GM19467 (cell line): ENCODE results near the gene FXYD4.
"Not testable (repeated sequence)": the region's sequence is repeated elsewhere in the genome, so short reads cannot be mapped to it uniquely, and the experiment has no call there.

Experiments used
- ATAC-seq: cut with Tn5 transposase; IDR thresholded peaks from one replicate; pipeline ENCODE4 v1.9.1; 2021; ENCODE audit warnings: mild to moderate bottlenecking, moderate library complexity; ENCODE audit not compliant: unreplicated experiment

FXYD4 gene

DNA sequence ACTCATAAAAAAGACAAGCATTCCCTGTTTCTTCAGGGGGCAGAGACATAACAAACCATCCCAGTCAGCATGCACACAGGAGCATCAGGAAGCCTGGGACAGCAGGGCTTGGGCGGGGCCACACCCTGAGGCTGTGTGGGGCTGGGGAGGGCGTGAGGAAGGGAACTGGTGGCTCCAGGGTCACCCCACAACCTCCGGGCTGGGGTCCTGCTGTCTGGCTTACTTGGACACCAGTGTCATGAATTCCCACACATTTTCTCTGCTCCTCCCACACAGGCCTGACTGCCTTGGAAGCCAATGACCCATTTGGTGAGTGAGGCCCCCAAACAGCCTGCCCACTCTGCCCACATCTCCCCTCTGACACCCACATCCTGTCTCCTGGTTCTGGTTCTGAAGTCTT lies 2.8 kb downstream of the FXYD4 start:
- ATAC-seq, result no peak

DNA sequence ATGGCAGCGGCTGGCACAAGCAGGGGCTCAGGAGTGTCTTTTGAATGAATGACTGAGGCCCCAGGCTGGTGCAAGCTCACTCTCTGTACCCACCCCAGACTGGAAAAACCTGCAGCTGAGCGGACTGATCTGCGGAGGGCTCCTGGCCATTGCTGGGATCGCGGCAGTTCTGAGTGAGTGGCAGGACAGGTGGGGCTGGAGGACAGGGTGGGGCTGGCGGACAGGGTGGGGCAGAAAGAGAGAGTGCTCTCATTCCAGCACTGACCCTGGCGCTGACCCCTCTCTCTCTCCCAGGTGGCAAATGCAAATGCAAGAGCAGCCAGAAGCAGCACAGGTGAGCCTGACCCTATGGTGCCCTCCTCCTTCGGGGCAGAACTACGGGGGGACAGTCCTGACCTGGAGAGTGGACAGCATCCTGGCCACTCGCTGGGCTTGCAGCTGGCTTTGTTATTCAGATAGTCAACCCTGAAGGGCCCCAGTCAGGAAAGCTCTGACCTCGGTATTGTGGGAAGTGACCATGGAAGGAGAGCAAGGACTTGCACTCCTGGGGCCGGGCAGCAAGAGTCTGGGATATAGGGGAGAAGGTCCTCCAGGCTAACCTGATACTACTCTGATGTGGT lies 4.1 kb downstream of the FXYD4 start:
- ATAC-seq, result no peak

DNA sequence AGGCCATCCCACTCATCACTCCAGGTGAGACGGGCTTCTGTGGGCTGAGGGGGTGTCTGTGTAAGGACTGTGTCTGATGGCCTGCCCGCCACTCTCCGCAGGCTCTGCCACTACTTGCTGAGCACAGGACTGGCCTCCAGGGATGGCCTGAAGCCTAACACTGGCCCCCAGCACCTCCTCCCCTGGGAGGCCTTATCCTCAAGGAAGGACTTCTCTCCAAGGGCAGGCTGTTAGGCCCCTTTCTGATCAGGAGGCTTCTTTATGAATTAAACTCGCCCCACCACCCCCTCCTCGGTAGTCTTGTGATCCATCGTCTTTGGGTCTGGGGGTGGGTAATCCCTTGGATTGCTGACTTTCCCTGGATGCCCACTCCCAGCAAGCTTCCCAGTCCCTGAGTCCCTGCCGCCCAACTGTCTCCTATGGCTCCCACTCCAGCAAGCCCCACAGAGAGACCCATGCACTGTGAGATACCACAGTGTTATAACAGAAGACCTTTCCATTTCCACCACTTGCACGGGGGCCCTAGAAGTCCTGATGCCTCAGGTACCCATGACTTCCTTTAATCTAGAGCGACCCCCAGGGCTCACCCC lies 4.7 kb downstream of the FXYD4 start:
- no peak for ATAC-seq

DNA sequence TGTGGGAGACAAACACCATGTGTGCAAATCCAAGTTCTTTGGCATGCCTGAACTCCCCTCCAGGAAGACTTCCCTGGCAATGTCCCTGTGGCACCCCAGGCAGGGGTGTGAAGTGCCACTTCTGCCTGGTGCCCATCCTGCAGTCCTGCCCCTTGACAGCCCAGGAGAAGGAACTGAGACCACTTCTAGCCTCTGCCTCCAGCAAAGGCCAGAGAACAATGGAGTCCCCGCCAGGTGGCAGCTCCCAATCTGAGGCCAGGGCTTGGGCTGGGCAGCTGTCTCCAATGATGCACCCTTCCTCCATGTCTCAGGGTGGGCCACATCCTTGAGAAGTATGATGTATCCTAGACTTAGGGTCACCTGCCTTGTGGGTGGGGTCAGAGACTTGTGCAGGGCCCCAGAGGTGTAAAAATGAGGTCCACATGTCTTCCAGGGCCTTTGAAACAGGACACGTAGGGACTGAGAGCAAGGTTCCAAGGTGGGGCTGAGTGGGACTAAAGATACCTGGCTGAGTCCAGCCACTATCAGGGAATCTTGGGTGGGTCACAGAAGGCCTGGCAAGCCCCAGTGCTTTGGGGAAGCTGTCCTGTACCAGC lies 5.5 kb downstream of the FXYD4 start:
- ATAC-seq, result no peak

DNA sequence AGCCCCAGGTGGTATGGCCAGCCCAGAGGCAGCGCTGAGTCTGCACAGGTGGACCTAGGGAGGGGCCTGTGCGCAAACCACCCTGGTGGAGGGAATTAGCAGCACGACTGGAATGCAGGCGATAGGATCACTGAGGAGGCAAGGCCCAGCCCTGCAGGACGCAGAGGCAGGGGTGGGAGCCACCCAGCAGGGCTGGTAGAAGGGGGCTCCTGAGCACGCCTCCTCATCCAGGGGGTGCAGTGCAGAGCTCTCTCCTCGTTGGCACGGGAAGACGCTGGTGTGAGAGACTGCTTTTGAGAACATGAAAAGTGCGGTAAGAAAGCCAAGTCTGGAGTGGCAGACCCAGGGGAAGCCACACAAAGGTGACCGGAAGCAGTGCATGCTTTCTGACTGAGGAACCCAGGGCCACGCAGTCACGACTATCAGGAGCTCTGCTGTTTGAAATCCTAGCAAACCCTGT lies 6.0 kb downstream of the FXYD4 start:
- no peak for ATAC-seq

DNA sequence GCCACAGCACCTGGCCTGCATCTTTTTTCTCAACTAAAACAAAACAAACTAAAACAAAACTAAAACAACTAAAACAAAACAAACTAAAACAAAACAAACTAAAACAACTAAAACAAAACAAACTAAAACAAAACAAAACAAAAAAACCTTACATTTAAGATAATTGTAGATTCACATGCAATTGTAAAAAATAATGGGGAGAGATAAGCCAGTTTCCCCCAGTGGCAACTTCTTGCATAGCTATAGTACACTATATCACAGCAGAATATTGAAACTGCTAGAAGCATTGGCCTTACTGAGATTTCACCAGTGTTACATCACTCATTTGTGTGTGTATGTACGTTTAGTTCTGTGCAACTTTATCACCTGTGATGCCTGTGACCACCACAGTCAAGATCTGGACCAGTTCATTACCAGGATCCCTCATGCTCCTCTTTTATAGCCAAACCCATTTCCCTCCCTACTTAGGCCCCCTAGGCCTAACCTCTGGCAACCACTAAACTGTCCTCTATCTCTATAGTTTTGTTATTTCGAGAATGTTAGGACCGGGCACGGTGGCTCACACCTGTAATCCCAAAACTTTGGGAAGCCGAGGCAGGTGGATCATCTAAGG lies 9.3 kb downstream of the FXYD4 start:
- no peak for ATAC-seq

DNA sequence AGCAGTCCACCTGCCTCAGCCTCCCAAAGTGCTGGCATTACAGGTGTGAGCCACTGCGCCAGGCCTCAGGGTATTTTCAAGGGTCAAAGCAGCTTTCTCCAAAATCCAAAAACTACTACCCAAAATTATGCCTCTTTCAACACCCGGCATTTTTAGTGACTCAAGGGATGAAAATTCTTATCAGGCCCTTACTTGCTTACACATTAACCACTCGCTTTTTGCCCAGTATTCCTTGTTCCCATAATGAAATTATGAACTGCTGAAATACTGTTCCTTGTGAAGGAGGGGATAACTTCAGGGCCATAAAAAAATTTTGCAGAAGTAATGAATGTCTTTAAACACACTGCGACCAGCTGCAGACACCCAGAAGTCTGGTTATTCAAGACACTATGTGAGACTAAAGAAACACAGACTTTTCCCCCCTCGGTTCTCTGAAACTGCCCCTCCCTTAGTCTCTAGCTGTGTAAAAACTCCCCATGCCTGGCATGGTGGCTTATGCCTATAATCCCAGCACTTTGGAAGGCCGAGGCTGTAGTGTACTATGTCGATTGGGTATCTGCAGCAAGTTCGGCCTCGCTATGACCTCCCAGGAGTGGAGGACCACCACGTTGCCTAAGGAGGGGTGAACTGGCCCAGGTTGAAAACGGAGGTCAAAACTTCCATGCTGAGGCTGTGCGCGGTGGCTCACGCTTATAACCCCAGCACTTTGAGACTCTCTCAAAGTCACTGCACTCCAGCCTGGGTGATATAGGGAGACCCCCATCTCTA lies 12.0 kb downstream of the FXYD4 start:
- ATAC-seq, result no peak

DNA sequence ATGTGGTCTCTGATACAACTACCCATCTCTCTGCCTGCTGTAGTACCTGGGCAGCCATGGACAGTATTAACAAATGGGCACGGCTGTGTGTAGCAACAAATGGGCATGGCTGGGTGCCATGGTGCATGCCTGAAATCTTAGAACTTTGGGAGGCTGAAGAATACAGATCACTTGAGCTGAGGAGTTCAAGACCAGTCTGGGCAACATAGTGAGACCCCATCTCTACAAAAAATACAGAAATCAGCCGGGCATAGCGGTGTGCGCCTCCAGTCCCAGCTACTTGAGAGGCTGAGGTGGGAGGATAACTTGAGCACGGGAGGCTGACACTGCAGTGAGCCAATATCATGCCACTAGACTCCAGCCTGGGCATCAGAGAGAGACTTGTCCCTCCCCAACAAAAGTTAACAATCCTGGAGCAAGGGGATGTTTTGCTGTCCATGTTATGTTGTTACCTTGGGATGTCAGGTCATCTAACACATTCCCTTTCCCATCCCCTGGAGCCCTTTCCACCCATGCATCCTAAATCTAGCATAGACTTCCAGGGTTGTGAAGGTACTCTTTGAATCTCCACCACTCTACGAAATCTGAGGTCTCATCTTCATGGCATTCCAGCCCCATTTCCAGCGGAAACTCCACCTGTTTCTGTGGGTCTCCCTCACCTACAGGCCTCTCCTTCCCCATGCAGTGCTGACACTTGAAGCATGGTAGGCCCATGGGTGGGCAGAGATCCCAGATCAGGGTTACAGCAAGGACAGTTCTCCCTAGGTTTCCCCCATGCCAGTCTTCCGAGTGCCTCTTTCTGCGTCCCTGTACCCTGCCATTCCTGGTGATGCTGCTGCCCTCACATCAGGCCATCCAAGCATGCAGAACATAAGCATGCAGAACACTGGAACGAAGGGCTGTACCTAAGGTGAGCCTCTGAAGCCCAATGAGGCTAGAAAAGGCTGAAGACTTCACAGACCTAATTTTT lies 13.1 kb downstream of the FXYD4 start:
- no peak for ATAC-seq

DNA sequence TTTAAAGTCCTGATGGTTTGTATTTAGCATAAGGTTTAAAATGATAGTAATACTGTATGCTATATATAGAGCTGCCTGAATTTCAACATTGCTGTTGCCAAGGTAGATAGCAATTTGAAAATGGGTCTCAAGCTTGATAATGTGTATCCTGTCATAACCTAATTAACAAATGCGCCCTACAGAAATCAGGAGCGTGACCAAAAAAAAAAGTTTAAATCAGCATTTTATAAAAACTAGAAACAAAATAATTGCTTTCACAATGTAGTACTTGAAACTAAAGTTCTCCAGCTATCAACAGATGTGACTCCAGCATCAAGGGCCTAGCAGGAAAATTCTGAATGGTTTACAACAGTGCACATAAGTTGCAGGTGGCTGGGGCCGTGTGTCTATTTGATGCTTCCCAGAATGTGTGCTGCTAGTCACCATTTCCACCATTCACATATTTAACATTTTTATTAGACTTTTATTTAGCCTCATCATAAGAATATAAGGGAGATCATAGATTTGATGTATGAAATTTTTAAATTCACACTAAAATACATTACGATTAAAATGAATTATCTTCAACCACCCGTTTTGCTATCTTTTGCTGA lies 14.1 kb downstream of the FXYD4 start:
- ATAC-seq, result no peak

DNA sequence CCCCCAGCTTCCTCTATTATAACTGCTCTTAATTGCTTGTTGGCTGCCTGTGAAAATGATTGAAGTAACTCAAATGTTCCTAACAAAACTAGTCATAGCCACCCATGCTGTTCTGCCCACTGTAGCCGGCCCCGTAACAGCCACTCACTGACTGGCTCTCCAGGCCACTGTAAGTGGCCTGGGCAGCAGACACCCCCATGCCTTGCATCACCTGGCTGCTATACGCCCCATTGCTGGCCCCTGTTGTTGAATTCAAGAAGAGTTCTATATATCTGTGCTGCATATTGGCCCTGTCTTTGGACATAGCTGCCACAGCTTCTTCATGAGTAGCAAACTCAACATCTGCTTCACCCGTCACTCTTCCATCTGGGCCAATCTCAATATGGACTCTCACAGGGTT lies 15.1 kb downstream of the FXYD4 start:
- no peak for ATAC-seq

DNA sequence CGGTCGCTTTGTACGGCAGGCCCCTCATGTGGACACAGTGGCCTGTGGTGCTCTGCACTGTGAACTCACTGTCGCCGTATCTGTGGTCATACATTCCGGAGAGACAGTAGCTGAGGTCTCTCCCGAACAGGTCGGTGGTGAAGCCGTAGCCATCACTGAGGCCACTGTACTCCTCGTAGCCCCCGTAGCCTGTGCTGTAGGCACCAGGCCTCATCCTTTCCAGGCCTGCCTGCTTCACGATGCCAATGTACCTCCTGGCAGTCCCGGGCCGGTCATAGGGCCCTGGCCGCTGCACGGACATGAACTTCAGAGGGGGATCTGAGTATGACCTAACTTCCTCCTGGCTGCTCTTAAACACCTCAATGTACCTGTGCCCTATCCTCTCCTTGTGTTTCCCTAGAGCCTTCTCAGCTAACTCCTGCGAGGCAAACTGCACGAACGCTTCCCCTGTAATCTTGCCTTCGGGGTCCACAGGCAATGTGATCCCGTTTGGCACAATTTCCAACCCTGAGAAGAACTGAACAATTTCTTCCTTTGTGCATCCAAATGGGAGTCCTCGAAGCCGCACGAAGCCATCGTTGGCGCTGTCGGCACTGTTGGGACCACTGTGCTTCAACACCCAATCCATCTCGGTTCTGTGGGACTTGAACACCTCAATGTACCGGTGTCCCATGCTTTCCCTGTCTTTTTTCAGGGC lies 15.7 kb downstream of the FXYD4 start:
- ATAC-seq, result no peak

DNA sequence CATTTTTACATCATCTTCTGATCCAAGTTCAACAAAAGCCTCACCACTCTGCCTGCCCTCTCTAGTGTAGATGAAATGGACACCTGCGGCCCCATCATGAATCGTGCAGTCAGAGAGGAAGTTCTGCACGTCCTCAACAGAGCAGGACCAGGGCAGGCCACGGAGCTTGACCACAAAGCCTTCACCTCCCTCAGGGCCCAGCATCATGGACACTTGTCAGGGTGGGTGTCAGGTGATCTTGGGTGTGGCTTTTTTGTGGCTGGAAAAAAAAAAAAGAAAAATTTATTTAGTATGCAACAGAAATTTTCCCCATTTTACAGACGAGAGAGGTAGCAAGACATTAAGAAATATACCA lies 16.2 kb downstream of the FXYD4 start:
- ATAC-seq, result no peak

DNA sequence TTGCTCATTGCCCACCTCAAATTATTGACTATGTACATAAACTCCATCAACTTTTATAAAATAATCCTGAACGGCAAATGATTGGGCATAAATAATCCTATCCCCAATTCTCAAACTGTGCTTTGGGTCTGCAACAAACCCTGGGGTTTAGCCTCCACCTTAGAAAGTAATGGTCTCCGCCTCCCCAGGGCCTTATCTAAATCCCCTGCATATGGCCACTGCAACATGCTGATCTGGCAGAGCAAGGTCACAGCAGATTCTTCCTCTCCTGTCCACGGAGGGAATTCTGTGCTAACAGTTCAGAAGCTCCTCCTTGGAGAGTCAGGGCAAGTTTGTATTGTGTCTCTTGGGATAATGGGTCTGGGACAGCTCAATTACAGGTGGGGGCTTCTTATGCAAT lies 18.4 kb downstream of the FXYD4 start:
- no peak for ATAC-seq

DNA sequence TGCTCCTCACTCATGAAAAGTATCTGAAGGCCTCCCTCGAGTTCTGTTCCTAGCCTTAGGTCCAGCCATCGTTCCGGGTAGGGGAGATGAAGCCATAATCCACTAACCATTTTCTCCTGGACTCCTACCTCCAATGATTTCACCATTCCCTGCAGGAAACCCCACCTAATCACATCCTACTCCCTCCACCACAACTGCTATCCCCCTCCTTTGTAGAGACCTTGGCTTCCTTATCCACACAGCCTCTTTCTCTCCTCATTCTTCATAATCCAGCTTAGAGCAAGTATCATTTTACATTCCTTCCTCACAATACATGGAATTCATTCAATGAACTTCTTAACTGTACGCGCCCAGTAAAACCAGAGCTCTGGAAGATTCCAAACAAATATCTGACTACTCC lies 18.9 kb downstream of the FXYD4 start:
- ATAC-seq, result no peak

DNA sequence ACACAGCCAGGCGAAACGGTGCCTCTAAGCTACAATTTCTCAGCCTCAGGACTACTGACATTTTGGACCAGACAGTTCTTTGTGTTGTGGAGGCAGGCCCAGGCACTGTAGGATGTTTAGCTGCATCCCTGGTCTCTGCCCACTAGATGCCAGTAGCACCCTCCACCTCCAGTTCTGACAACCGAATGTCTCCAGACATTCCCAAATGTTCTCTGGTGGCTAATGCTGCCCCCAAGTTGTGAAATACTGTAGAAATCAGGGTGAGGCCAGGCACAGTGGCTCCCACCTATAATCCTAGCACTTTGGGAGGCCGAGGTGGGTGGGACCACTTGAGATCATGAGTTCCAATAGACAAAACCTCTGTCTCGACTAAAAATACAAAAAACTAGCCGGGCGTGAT lies 19.3 kb downstream of the FXYD4 start:
- no peak for ATAC-seq

DNA sequence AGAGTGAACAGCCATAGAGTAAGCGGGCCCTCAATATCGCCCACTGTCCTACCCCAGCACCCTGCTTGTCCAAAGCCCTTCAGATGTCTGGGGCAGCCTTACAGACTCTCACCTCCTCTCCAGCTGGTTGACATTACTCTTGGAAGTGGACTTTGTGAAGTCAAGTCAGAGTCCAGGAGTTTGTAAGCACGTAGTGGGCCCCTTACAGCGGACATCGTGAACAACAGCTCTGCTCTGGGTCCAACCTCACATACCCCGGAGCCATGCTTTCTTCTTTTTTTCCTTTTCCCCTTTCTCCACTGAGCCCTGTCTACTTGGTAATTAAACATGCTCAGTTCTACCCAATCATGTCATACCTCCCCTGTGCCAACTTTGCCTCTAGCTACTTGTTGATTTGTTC lies 20.1 kb downstream of the FXYD4 start:
- no peak for ATAC-seq

DNA sequence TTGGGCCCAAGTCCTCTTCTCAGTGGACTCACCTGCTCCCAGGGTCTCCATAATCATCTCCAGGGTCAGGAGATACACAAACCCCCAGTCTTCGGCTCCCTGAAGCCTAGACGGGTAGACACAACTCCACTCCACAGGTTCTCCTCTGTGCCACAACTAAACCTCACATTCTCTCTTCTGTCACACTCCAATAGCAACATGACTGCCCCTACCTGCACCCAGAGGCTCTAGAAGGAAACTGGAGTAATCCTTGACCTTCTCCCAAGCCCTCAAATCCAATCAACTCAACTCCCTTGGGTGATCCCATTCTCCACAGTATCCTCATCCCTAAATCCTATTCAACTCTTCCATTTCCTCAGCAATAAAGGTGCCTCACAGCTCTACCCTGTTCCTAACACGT lies 21.3 kb downstream of the FXYD4 start:
- ATAC-seq, result no peak

DNA sequence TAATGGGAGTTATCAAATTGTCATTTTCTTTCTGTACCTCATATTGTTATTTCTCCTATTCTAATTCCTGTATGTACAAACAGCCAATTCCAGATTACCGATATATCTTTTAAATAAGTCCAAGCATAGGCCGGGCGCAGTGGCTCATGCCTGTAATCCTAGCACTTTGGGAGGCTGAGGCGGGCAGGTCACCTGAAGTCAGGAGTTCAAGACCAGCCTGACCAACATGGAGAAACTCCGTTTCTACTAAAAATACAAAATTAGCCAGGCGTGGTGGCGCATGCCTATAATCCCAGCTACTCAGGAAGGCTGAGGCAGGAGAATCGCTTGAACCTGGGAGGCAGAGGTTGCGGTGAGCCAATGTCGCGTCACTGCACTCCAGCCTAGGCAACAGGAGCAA lies 21.8 kb downstream of the FXYD4 start:
- ATAC-seq, result not testable (repeated sequence)

DNA sequence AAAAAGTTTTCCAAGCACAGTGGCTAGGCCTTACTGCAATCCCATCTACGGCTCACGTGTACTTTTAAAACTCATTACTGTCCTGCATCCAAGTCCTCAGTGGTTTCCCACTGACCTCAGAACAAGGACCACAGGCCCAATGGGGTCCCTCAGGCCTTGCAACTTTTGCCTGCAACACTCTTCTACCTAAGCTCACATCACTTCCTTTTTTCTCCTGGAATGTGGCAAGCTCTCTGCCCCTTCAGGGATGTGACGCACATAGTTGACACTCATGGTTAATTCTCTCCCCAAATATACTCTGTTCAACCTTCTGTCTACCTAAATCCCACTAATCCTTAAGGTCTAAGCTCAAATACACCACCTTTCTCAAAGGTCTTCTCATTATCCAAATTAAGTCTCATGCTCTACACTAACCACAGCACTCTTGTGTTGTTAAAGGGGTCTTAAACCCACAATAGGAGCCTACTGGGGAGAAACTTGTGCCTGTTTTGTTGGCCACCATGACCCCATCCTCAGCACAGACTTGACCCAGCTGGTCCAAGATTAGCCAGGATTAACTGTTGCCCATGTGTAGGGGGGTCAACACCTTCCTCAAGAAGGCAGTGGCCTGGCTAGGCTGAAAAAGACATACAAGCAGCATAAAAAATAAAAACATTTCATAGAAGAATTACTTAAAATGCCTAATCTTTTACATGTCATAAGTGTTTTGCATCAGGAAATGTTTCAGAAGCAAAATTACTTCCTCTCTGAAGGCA lies 22.3 kb downstream of the FXYD4 start:
- no peak for ATAC-seq
